GM12878 (cell line): ENCODE results near the gene MSI2. TPM values are rescaled to one million over a fixed set of nuclear protein-coding genes. Genes with fewer than 3 reads are reported as not detected.

Source experiments
- ATAC-seq: fragments of 200-7000 bp; cut with Tn5 transposase; 3 replicates; pipeline ENCODE4 v1.9.1; 2020; ENCODE audit warnings: mild to moderate bottlenecking, moderate library complexity
- BruUV-seq: library from RNA; stranded (reverse); fragments of 400-500 nt; replicated peaks from 2 replicates; lab custom pipeline; 2021; lab: Mats Ljungman, UMichigan
- CTCF ChIA-PET: fragments of 300-600 bp; sonication (Branson Sonifier 250); formaldehyde crosslinking; extraction: SDS; loops from one replicate; lab custom pipeline; 2021; ENCODE audit warnings: inconsistent platforms; lab: Yijun Ruan, JAX
- POLR2A ChIA-PET: fragments of 350-600 bp; formaldehyde crosslinking; extraction: SDS; loops from one replicate; lab custom pipeline; 2021; ENCODE audit warnings: inconsistent platforms; lab: Charles Lee
- RAD21 ChIA-PET: fragments of 300-600 bp; sonication (Branson Sonifier 250); formaldehyde crosslinking; loops from one replicate; lab custom pipeline; 2023; ENCODE audit warnings: antibody characterized with exemption; ENCODE audit not compliant: unreplicated experiment; lab: Charles Lee
- SMC1A ChIA-PET: fragments of 300-600 bp; sonication (Branson Sonifier 250); formaldehyde crosslinking; loops from one replicate; lab custom pipeline; 2023; ENCODE audit not compliant: unreplicated experiment, uncharacterized antibody; lab: Charles Lee
- DNase-seq: peaks from one replicate; pipeline ENCODE4 v3.0.0-alpha.2; 2011; ENCODE audit warnings: low read depth, low spot score
- FAIRE-seq: peaks from 3 replicates; lab custom pipeline; 2011; peaks lifted over from hg19 to GRCh38; lab: Jason Lieb, UNC
- H2AFZ ChIP-seq: 2 replicates; pipeline ENCODE4 v1.6.0; 2011; ENCODE audit warnings: low read depth, low read length, control low read depth; ENCODE audit not compliant: control insufficient read depth
- H3K27ac ChIP-seq: 2 replicates; pipeline ENCODE4 v1.5.1; 2011; ENCODE audit warnings: control low read depth; ENCODE audit not compliant: control insufficient read depth, insufficient read depth
- H3K27me3 ChIP-seq, 2 experiments: replicated peaks in 1 of 2; 2 replicates each; pipeline versions ENCODE4 v1.6.0 to v1.6.1; 2011; ENCODE audit warnings: low read length in 1 of 2; ENCODE audit not compliant: control insufficient read depth in 2 of 2, insufficient read depth in 2 of 2
- H3K36me3 ChIP-seq, 2 experiments: 2 replicates each; pipeline ENCODE4 v1.5.1; 2011; ENCODE audit warnings: low read length in 1 of 2; ENCODE audit not compliant: control insufficient read depth in 2 of 2, insufficient read depth in 2 of 2
- H3K4me1 ChIP-seq: 2 replicates; pipeline ENCODE4 v1.6.1; 2011; ENCODE audit warnings: mild to moderate bottlenecking, low read length, moderate library complexity, mixed read lengths; ENCODE audit not compliant: control insufficient read depth, insufficient read depth
- H3K4me2 ChIP-seq: 2 replicates; pipeline ENCODE4 v1.6.0; 2011; ENCODE audit warnings: control low read depth; ENCODE audit not compliant: control insufficient read depth, insufficient read depth
- H3K4me3 ChIP-seq: fragments of 200-600 bp; sonication (generic); 2 replicates; pipeline ENCODE4 v1.5.1; 2016
- H3K79me2 ChIP-seq: 2 replicates; pipeline ENCODE4 v1.6.0; 2011; ENCODE audit warnings: low read length; ENCODE audit not compliant: control insufficient read depth, insufficient read depth
- H3K9ac ChIP-seq: 2 replicates; pipeline ENCODE4 v1.8.0; 2011; ENCODE audit warnings: low read length, control low read depth, mixed read lengths; ENCODE audit not compliant: control insufficient read depth, insufficient read depth
- H3K9me3 ChIP-seq: replicated peaks from 3 replicates; pipeline ENCODE4 v1.5.1; 2011; ENCODE audit warnings: mild to moderate bottlenecking, low read length; ENCODE audit not compliant: control insufficient read depth, insufficient read depth
- H4K20me1 ChIP-seq: 2 replicates; pipeline ENCODE4 v1.6.0; 2011; ENCODE audit not compliant: control insufficient read depth, insufficient read depth
- BCL11A ChIP-seq: IDR thresholded peaks from 2 replicates; pipeline ENCODE4 v1.6.1; 2011; ENCODE audit warnings: low read depth, low read length
- BCL3 ChIP-seq: IDR thresholded peaks from 2 replicates; pipeline ENCODE4 v1.6.1; 2011; ENCODE audit warnings: borderline replicate concordance, low read depth, mild to moderate bottlenecking, moderate library complexity, low read length; ENCODE audit not compliant: insufficient read depth, poor library complexity, severe bottlenecking
- HDGF ChIP-seq: fragments of 450-650 bp; IDR thresholded peaks from 2 replicates; pipeline ENCODE4 v1.6.1; 2016; ENCODE audit warnings: antibody characterized with exemption
- KLF5 ChIP-seq: fragments of 450-650 bp; IDR thresholded peaks from 2 replicates; pipeline ENCODE4 v1.6.1; 2014; ENCODE audit warnings: mild to moderate bottlenecking; ENCODE audit not compliant: partially characterized antibody
- NFYA ChIP-seq: IDR thresholded peaks from 2 replicates; pipeline ENCODE4 v1.6.1; 2011; ENCODE audit warnings: low read depth, mild to moderate bottlenecking, low read length, improper control_type of control experiment, borderline replicate concordance
- NKRF ChIP-seq: fragments of 450-650 bp; conservative IDR thresholded peaks from 2 replicates; pipeline ENCODE4 v1.6.1; 2017; ENCODE audit warnings: mild to moderate bottlenecking, moderate library complexity
- PAX5 ChIP-seq: IDR thresholded peaks from 2 replicates; pipeline ENCODE4 v1.6.1; 2011; ENCODE audit warnings: low read depth, low read length, borderline replicate concordance
- POLR2AphosphoS2 ChIP-seq: IDR thresholded peaks from 2 replicates; pipeline ENCODE4 v1.6.1; 2011; ENCODE audit warnings: low read depth, mild to moderate bottlenecking, low read length, improper control_type of control experiment, moderate library complexity
- USF1 ChIP-seq: IDR thresholded peaks from 2 replicates; pipeline ENCODE4 v1.6.1; 2011; ENCODE audit warnings: borderline replicate concordance, low read depth, mild to moderate bottlenecking, moderate library complexity, mixed read lengths, low read length; ENCODE audit not compliant: insufficient read depth; ENCODE audit errors: extremely low read length
- WRNIP1 ChIP-seq: IDR thresholded peaks from 2 replicates; pipeline ENCODE4 v1.6.1; 2011; ENCODE audit warnings: low read depth, low read length, improper control_type of control experiment, borderline replicate concordance
- WGBS: methylation state at CpG from one replicate; pipeline ENCODE4 v1.1.6; 2016; ENCODE audit warnings: low lambda C conversion rate; ENCODE audit not compliant: insufficient replicate concordance, insufficient coverage; ENCODE audit errors: missing lambda C conversion rate; 5-methylcytosine and 5-hydroxymethylcytosine counted together
- in situ Hi-C: fragments of 300-500 bp; cut with MboI; formaldehyde crosslinking; loops from 9 replicates; pipeline ENCODE4 v1.14.3; 2018; ENCODE audit warnings: mixed read lengths
- intact Hi-C: fragments of 100-400 bp; cut with micrococcal nuclease; formaldehyde crosslinking; loops from one replicate; pipeline ENCODE4 v1.14.2; 2022; ENCODE audit not compliant: unreplicated experiment
- polyA plus RNA-seq, 11 experiments: library from polyadenylated mRNA; depleted of rRNA in 4 of 11; unstranded in 6 of 11; stranded (reverse) in 5 of 11; fragments of >200 nt; fragmentation: Nextera tagmentation in 4 of 11; fragmentation: Illumina TruSeq in 1 of 11; extraction: Ambion mirVana in 4 of 11; extraction: Trizol in 1 of 11; gene quantifications; 1 replicate in 1 of 11; 2 replicates in 10 of 11; pipeline versions ENCODE4 v1.2.1 to v1.2.3, GENCODE V29; 2011 to 2016; ENCODE audit warnings: inconsistent platforms in 2 of 11, missing spikeins in 2 of 11, low read depth in 1 of 11
- total RNA-seq, 4 experiments: library from RNA; depleted of rRNA in 3 of 4; stranded (reverse); fragments of >200 nt in 3 of 4; fragmentation: Illumina TruSeq in 1 of 4; extraction: Trizol in 1 of 4; gene quantifications; 2 replicates each; pipeline versions ENCODE4 v1.2.1 to v1.2.3, GENCODE V29; 2013 to 2021

Gene MSI2
- total and polyA plus RNA-seq, 10 of the 15 experiments (the other 5 are each of a cell fraction or from before 2014, with no cell fraction given) = 6.1 to 76.1 (median 42.0) TPM

- H3K9ac ChIP-seq = no peak overlapping the region
- TSS peak; percentile 19 for BruUV-seq
- no peak for DNase-seq
- WGBS = 38% methylated on average over 6 of the region's 6 CpGs
- TF ChIP-seq WRNIP1 (no peak), POLR2AphosphoS2 (0 out of 2 replicates have a peak, but pooled peaks have one; percentile 9), USF1 (no peak), PAX5 (no peak)
- TF ChIP-seq, all 136 proteins: peak for 1
- ChIA-PET RAD21 (no interaction called here), SMC1A (interaction anchor here (1.0 kb wide), 1 partner anchor 14 kb away, joined by 3 read pairs; no protein-coding TSS in a partner anchor), CTCF (no interaction called here), POLR2A (no interaction called here)
- peaks cover 13 to 44% of the 10 kb centered on the region in 2 experiments for H3K36me3 ChIP-seq
- intact Hi-C loops (no loop called here), in situ Hi-C loops (no loop called here)
- no peak overlapping the region for H3K4me2 ChIP-seq
- no peaks in the 10 kb centered on the region; the same call in 1 of the 2 replicates for H3K4me1 ChIP-seq
- H3K27ac ChIP-seq = peak overlapping the region; percentile 17; the same call in 1 of the 2 replicates
- H4K20me1 ChIP-seq = no peaks in the 10 kb centered on the region
- no peaks in the 10 kb centered on the region for H3K9me3 ChIP-seq
- peaks cover 7% of the 10 kb centered on the region for H3K79me2 ChIP-seq
- no peak overlapping the region for H2AFZ ChIP-seq
- no peak for FAIRE-seq
- no peaks in the 10 kb centered on the region for H3K27me3 ChIP-seq
- no peak overlapping the region for H3K4me3 ChIP-seq
- ATAC-seq = peak; percentile 80
These were observed 18.9 kb downstream of the MSI2 start for GRCh38 chr17:57275071-57275764.

GRCh38 chr17:57276621-57277020, 20.3 kb downstream of the MSI2 start:
- no peaks in the 10 kb centered on the region; the same call in 1 of the 2 replicates for H3K4me1 ChIP-seq
- H3K9ac ChIP-seq = no peak overlapping the region
- no peak overlapping the region for H3K27ac ChIP-seq
- ATAC-seq = no peak
- no peak overlapping the region for H3K4me2 ChIP-seq
- H3K4me3 ChIP-seq = no peak overlapping the region
- in situ Hi-C loops (no loop called here), intact Hi-C loops (no loop called here)
- RAD21 ChIA-PET = no interaction called here
- SMC1A ChIA-PET = interaction anchor here (1.3 to 1.7 kb wide), 2 partner anchors 19 to 147 kb away, joined by 3 to 4 read pairs; no protein-coding TSS in a partner anchor
- POLR2A ChIA-PET = no interaction called here
- peaks cover 3% of the 10 kb centered on the region; the same call in 1 of the 2 replicates for H3K79me2 ChIP-seq
- peaks cover 12 to 37% of the 10 kb centered on the region in 2 experiments for H3K36me3 ChIP-seq
- no peak for FAIRE-seq
- H4K20me1 ChIP-seq = no peaks in the 10 kb centered on the region
- H3K27me3 ChIP-seq = no peaks in the 10 kb centered on the region
- H2AFZ ChIP-seq = no peak overlapping the region
- DNase-seq = no peak
- CTCF ChIA-PET = no interaction called here
- BruUV-seq = no TSS peak
- WGBS = 40% methylated on average over 9 of the region's 9 CpGs
- H3K9me3 ChIP-seq = no peaks in the 10 kb centered on the region
- TF ChIP-seq NFYA = no peak
- TF ChIP-seq HDGF = no peak
- no peak for TF ChIP-seq POLR2AphosphoS2
- TF ChIP-seq NKRF = no peak
- no peak for TF ChIP-seq KLF5
- TF ChIP-seq BCL3 = no peak
- no peak for TF ChIP-seq BCL11A
